ENCODE results near the gene ANO8.
A peak's percentile ranks its signal among the peaks of the same experiment; 100 is the strongest.

ANO8 gene

GRCh38 chr19:17318966-17319365 is 15.7 kb downstream of the ANO8 start:
- DNase-seq = no peak
- TF ChIP-seq POLR2A (IDR thresholded peaks at IDR 0.05; ENCODE audit: low read length) (no peak), GATA1 (IDR thresholded peaks at IDR 0.05; ENCODE audit: low read depth, low read length) (no peak)

- TF ChIP-seq POLR2A (IDR thresholded peaks at IDR 0.05; ENCODE audit: low read length) (no peak), GATA1 (IDR thresholded peaks at IDR 0.05; ENCODE audit: low read depth, low read length) (no peak)
- peak; percentile 70 to 71 for DNase-seq
Observed at GRCh38 chr19:17314007-17314593, 20.6 kb downstream of the ANO8 start.

GRCh38 chr19:17312189-17313113 is 22.2 kb downstream of the ANO8 start:
- no peak for TF ChIP-seq GATA1 (IDR thresholded peaks at IDR 0.05; ENCODE audit: low read depth, low read length)
- no peak for TF ChIP-seq POLR2A (IDR thresholded peaks at IDR 0.05; ENCODE audit: low read length)
- DNase-seq = no peak

GRCh38 chr19:17311455-17312188 is 23.0 kb downstream of the ANO8 start:
- no peak for TF ChIP-seq GATA1 (IDR thresholded peaks at IDR 0.05; ENCODE audit: low read depth, low read length)
- TF ChIP-seq POLR2A (IDR thresholded peaks at IDR 0.05; ENCODE audit: low read length) = no peak
- DNase-seq = no peak

- TF ChIP-seq POLR2A (IDR thresholded peaks at IDR 0.05; ENCODE audit: low read length) = no peak
- TF ChIP-seq GATA1 (IDR thresholded peaks at IDR 0.05; ENCODE audit: low read depth, low read length) = no peak
- peak in 1 of 2 experiments; percentile 64 for DNase-seq
Observed at GRCh38 chr19:17309965-17310461, 24.6 kb downstream of the ANO8 start.

GRCh38 chr19:17309198-17309964 is 25.3 kb downstream of the ANO8 start, which contains the start of gene DDA1:
DDA1 (plus strand) TSS chr19:17309563; CDS start chr19:17309655, 92 bp downstream.
- DNase-seq = peak; percentile 100
- no peak for TF ChIP-seq GATA1 (IDR thresholded peaks at IDR 0.05; ENCODE audit: low read depth, low read length)
- TF ChIP-seq POLR2A (IDR thresholded peaks at IDR 0.05; ENCODE audit: low read length) = peak; percentile 80

GRCh38 chr19:17307876-17308377 is 26.7 kb downstream of the ANO8 start:
- no peak for DNase-seq
- no peak for TF ChIP-seq GATA1 (IDR thresholded peaks at IDR 0.05; ENCODE audit: low read depth, low read length)
- no peak for TF ChIP-seq POLR2A (IDR thresholded peaks at IDR 0.05; ENCODE audit: low read length)

GRCh38 chr19:17306285-17306714 is 28.4 kb downstream of the ANO8 start:
- TF ChIP-seq GATA1 (IDR thresholded peaks at IDR 0.05; ENCODE audit: low read depth, low read length) (no peak), POLR2A (IDR thresholded peaks at IDR 0.05; ENCODE audit: low read length) (no peak)
- DNase-seq = no peak

GRCh38 chr19:17305517-17306284 is 29.0 kb downstream of the ANO8 start, which contains the start of gene MRPL34:
MRPL34 (plus strand) TSS chr19:17305872; CDS start chr19:17305893, 21 bp downstream.
- TF ChIP-seq GATA1 (IDR thresholded peaks at IDR 0.05; ENCODE audit: low read depth, low read length) = no peak
- peak; percentile 82 for TF ChIP-seq POLR2A (IDR thresholded peaks at IDR 0.05; ENCODE audit: low read length)
- peak; percentile 99 to 100 for DNase-seq

- DNase-seq = no peak
- TF ChIP-seq POLR2A (IDR thresholded peaks at IDR 0.05; ENCODE audit: low read length) (no peak), GATA1 (IDR thresholded peaks at IDR 0.05; ENCODE audit: low read depth, low read length) (no peak)
Observed at GRCh38 chr19:17305216-17305516, 29.5 kb downstream of the ANO8 start.

GRCh38 chr19:17304386-17305215 is 30.1 kb downstream of the ANO8 start:
- DNase-seq = no peak
- no peak for TF ChIP-seq POLR2A (IDR thresholded peaks at IDR 0.05; ENCODE audit: low read length)
- no peak for TF ChIP-seq GATA1 (IDR thresholded peaks at IDR 0.05; ENCODE audit: low read depth, low read length)

- no peak for TF ChIP-seq POLR2A (IDR thresholded peaks at IDR 0.05; ENCODE audit: low read length)
- TF ChIP-seq GATA1 (IDR thresholded peaks at IDR 0.05; ENCODE audit: low read depth, low read length) = no peak
- no peak for DNase-seq
Observed at GRCh38 chr19:17303940-17304267, 30.8 kb downstream of the ANO8 start.

Data from erythroblast (primary cell).